Stomach (tissue), 9 donors: ENCODE results near the gene BTNL9. TPM values are rescaled to one million over a fixed set of nuclear protein-coding genes. Genes with fewer than 3 reads are reported as not detected.
"Not testable (repeated sequence)": the region's sequence is repeated elsewhere in the genome, so short reads cannot be mapped to it uniquely, and the experiment has no call there.

Source experiments
- DNase-seq, 2 donors: peaks; one replicate each; pipeline versions ENCODE4 v3.0.0 to v3.0.0-alpha.2; 2013 to 2019
- H3K27ac ChIP-seq, 5 donors: fragments of 200-600 bp in 4 of 5; sonication (generic) in 4 of 5; one replicate each; pipeline ENCODE4 v1.5.1; 2013 to 2019; ENCODE audit warnings: mild to moderate bottlenecking in 1 of 5, moderate library complexity in 1 of 5
- H3K27me3 ChIP-seq, 3 donors: fragments of 200-600 bp; sonication (generic); one replicate each; pipeline ENCODE4 v1.5.1; 2017 to 2019; ENCODE audit warnings: mixed run types in 1 of 3
- H3K36me3 ChIP-seq, 4 donors: fragments of 200-600 bp; sonication (generic); 1 replicate in 3 of 4; 2 replicates in 1 of 4; pipeline ENCODE4 v1.5.1; 2016 to 2019
- H3K4me1 ChIP-seq, 4 donors: fragments of 200-600 bp; sonication (generic); one replicate each; pipeline ENCODE4 v1.5.1; 2016 to 2019
- H3K4me3 ChIP-seq, 4 donors: fragments of 200-600 bp; sonication (generic) in 3 of 4; one replicate each; pipeline ENCODE4 v1.5.1; 2016 to 2019; ENCODE audit warnings: mild to moderate bottlenecking in 1 of 4
- H3K9me3 ChIP-seq, 4 donors: fragments of 200-600 bp; sonication (generic); one replicate each; pipeline ENCODE4 v1.5.1; 2016 to 2019
- CTCF ChIP-seq, 7 experiments: fragments of 450-650 bp in 4 of 7; fragments of 200-600 bp in 3 of 7; sonication (generic) in 3 of 7; IDR thresholded peaks; one replicate each; pipeline ENCODE4 v1.5.1; 2016 to 2019; ENCODE audit warnings: antibody characterized with exemption in 7 of 7, control low read depth in 2 of 7, mild to moderate bottlenecking in 1 of 7
- EP300 ChIP-seq: sonication (generic); formaldehyde crosslinking; IDR thresholded peaks from one replicate; pipeline ENCODE4 v1.6.1; 2017; ENCODE audit warnings: antibody characterized with exemption
- POLR2A ChIP-seq, 4 donors: fragments of 450-650 bp; IDR thresholded peaks; one replicate each; pipeline ENCODE4 v1.6.1; 2016; ENCODE audit warnings: antibody characterized with exemption in 4 of 4, control low read depth in 2 of 4, mild to moderate bottlenecking in 1 of 4, moderate library complexity in 1 of 4
- POLR2AphosphoS5 ChIP-seq, 3 donors: sonication (generic); formaldehyde crosslinking; IDR thresholded peaks; one replicate each; pipeline ENCODE4 v1.6.1; 2016; ENCODE audit warnings: antibody characterized with exemption in 3 of 3
- WGBS, 5 donors: extraction: QIAGEN DNeasy Blood & Tissue Kit in 3 of 5; methylation state at CpG; one replicate each; pipeline versions ENCODE4 v1.1.5 to v1.1.7; 2013 to 2018; 5-methylcytosine and 5-hydroxymethylcytosine counted together
- intact Hi-C: fragments of 100-400 bp; cut with DNase I; formaldehyde crosslinking; loops from one replicate; pipeline ENCODE4 v1.15.1; 2023; ENCODE audit warnings: low total_unique reads
- polyA plus RNA-seq, 3 donors: library from polyadenylated mRNA; stranded (reverse); fragments of 200-250 nt; gene quantifications; one replicate each; pipeline ENCODE4 v1.2.3, GENCODE V29; 2013
- total RNA-seq, 5 donors: library from RNA; depleted of rRNA; stranded (reverse); fragments of >200 nt; gene quantifications; one replicate each; pipeline versions ENCODE4 v1.1.0 to v1.2.3, GENCODE V29; 2014 to 2016
- donor health status: healthy with polysubstance abuse.
- donor health status: Bipolar disorder and iron deficiency.
- donor health status: healthy.

The BTNL9 gene
- total and polyA plus RNA-seq, 8 donors: 3.5 to 108 (median 10.7) TPM

- H3K4me3 ChIP-seq: no peak overlapping the region
- no peak for TF ChIP-seq EP300
- no peak for TF ChIP-seq CTCF (IDR thresholded peaks at IDR 0.05)
- TF ChIP-seq POLR2AphosphoS5 (IDR thresholded peaks at IDR 0.05): no peak
- no peak for TF ChIP-seq POLR2A (IDR thresholded peaks at IDR 0.05)
- no peaks in the 10 kb centered on the region for H3K9me3 ChIP-seq
- H3K27ac ChIP-seq: no peak overlapping the region
- WGBS, 5 donors: 16 to 27% (median 22%) methylated on average over 20 to 21 of the region's 22 CpGs
- H3K4me1 ChIP-seq: peaks cover 0 to 8% (median 6%) of the 10 kb centered on the region in 4 donors
- no peak for DNase-seq
- H3K27me3 ChIP-seq: peaks cover 9 to 45% (median 19%) of the 10 kb centered on the region in 3 donors
- intact Hi-C loops: no loop called here
- H3K36me3 ChIP-seq: no peaks in the 10 kb centered on the region
These were observed 58.9 kb downstream of the BTNL9 start for GRCh38 chr5:181098762-181099601.

- TF ChIP-seq POLR2AphosphoS5 (IDR thresholded peaks at IDR 0.05) (no peak), EP300 (no peak), POLR2A (IDR thresholded peaks at IDR 0.05) (no peak), CTCF (IDR thresholded peaks at IDR 0.05) (no peak)
- 49 to 60% (median 57%) methylated on average over 10 to 11 of the region's 11 CpGs for WGBS, 5 donors
- intact Hi-C loops: no loop called here
These were observed 59.6 kb downstream of the BTNL9 start for GRCh38 chr5:181099602-181100086.

GRCh38 chr5:181100121-181100875, 60.2 kb downstream of the BTNL9 start:
- intact Hi-C loops: no loop called here

More at GRCh38 chr5:181099602-181100086, 59.6 kb downstream of the BTNL9 start:
- Histone ChIP-seq H3K4me1 (peaks cover 0 to 8% (median 6%) of the 10 kb centered on the region in 4 donors), H3K4me3 (no peak overlapping the region), H3K36me3 (no peaks in the 10 kb centered on the region), H3K27me3 (peaks cover 9 to 46% (median 26%) of the 10 kb centered on the region in 3 donors), H3K27ac (no peak overlapping the region), H3K9me3 (no peaks in the 10 kb centered on the region)
- DNase-seq: no peak

GRCh38 chr5:181101030-181101641, 61.1 kb downstream of the BTNL9 start:
- DNase-seq, H3K36me3 ChIP-seq, intact Hi-C loops, H3K9me3 ChIP-seq, H3K27ac ChIP-seq, H3K4me1 ChIP-seq: not testable (repeated sequence)
- peak overlapping the region in 1 of 4 donors; percentile 22 for H3K4me3 ChIP-seq
- peaks cover 9 to 57% (median 31%) of the 10 kb centered on the region in 3 donors for H3K27me3 ChIP-seq
- WGBS, 5 donors: 0 to 5% methylated on average over 4 to 13 of the region's 54 CpGs; no CpG with 5 or more reads in 3 of the 5 donors

More at GRCh38 chr5:181100121-181100875, 60.2 kb downstream of the BTNL9 start:
- Histone ChIP-seq H3K4me3 (peak overlapping the region in 1 of 4 donors; percentile 5), H3K36me3 (no peaks in the 10 kb centered on the region), H3K9me3 (no peaks in the 10 kb centered on the region), H3K27me3 (peaks cover 9 to 52% (median 29%) of the 10 kb centered on the region in 3 donors), H3K4me1 (peaks cover 0 to 8% (median 6%) of the 10 kb centered on the region in 4 donors), H3K27ac (no peak overlapping the region)
- DNase-seq: peak in 1 of 2 donors; percentile 16
- 6 to 13% (median 7%) methylated on average over 30 to 60 of the region's 62 CpGs for WGBS, 5 donors
- TF ChIP-seq EP300: no peak
- no peak for TF ChIP-seq POLR2A (IDR thresholded peaks at IDR 0.05)
- no peak for TF ChIP-seq CTCF (IDR thresholded peaks at IDR 0.05)
- TF ChIP-seq POLR2AphosphoS5 (IDR thresholded peaks at IDR 0.05): no peak

- intact Hi-C loops, H3K27ac ChIP-seq, DNase-seq, H3K4me1 ChIP-seq, H3K4me3 ChIP-seq, H3K36me3 ChIP-seq, H3K9me3 ChIP-seq: not testable (repeated sequence)
- WGBS, 5 donors: no CpG with 5 or more reads among the region's 30 CpGs
- peaks cover 9 to 65% (median 36%) of the 10 kb centered on the region in 3 donors for H3K27me3 ChIP-seq
These were observed 62.0 kb downstream of the BTNL9 start for GRCh38 chr5:181101930-181102674.

- H3K36me3 ChIP-seq, H3K27ac ChIP-seq, H3K9me3 ChIP-seq, intact Hi-C loops, H3K4me1 ChIP-seq, H3K4me3 ChIP-seq, DNase-seq: not testable (repeated sequence)
- WGBS, 5 donors: 8 to 25% (median 12%) methylated on average over 5 of the region's 5 CpGs
- H3K27me3 ChIP-seq: peaks cover 9 to 75% (median 48%) of the 10 kb centered on the region in 3 donors
These were observed 64.1 kb downstream of the BTNL9 start for GRCh38 chr5:181104259-181104568.
